K562 (cell line): ENCODE results near the gene DNAJC11. TPM values are rescaled to one million over a fixed set of nuclear protein-coding genes. Genes with fewer than 3 reads are reported as not detected.

Experiments
- ATAC-seq: fragments of 200-7000 bp; cut with Tn5 transposase; 3 replicates; pipeline ENCODE4 v1.9.1; 2020; ENCODE audit warnings: moderate library complexity
- BruUV-seq: library from RNA; stranded (reverse); fragments of 400-500 nt; replicated peaks from 2 replicates; lab custom pipeline; 2021; lab: Mats Ljungman, UMichigan
- CTCF ChIA-PET: fragments of 300-600 bp; formaldehyde crosslinking; extraction: SDS; loops from one replicate; lab custom pipeline; 2021; ENCODE audit warnings: low intra/inter-chr PET ratio; lab: Yijun Ruan, JAX
- POLR2A ChIA-PET: fragments of 300-600, 350-650 bp; sonication (Branson Sonifier 250); formaldehyde crosslinking; extraction: SDS; loops from one replicate; lab custom pipeline; 2021; ENCODE audit warnings: antibody characterized with exemption, inconsistent platforms; lab: Yijun Ruan, JAX
- DNase-seq, 4 experiments: peaks; one replicate each; pipeline versions ENCODE4 v3.0.0 to v3.0.0-alpha.2; 2011 to 2018; ENCODE audit warnings: low spot score in 3 of 4, mixed read lengths in 3 of 4; ENCODE audit errors: extremely low read depth in 1 of 4
- FAIRE-seq: peaks from 2 replicates; lab custom pipeline; 2011; peaks lifted over from hg19 to GRCh38; lab: Jason Lieb, UNC
- H2AFZ ChIP-seq: 2 replicates; pipeline ENCODE4 v1.6.0; 2011; ENCODE audit warnings: low read depth, low read length, control low read depth, inconsistent platforms
- H3K27ac ChIP-seq: fragments of 200-600 bp; 3 replicates; pipeline ENCODE4 v1.8.0; 2011; ENCODE audit warnings: low read depth, mild to moderate bottlenecking, control low read depth, inconsistent platforms, low read length, moderate library complexity, mixed read lengths; ENCODE audit errors: extremely low read depth
- H3K27me3 ChIP-seq, 2 experiments: fragments of 300-600 bp in 1 of 2; 2 replicates in 1 of 2; 3 replicates in 1 of 2; pipeline versions ENCODE4 v1.6.0 to v1.8.0; 2011; ENCODE audit warnings: inconsistent platforms in 2 of 2, low read length in 2 of 2, mild to moderate bottlenecking in 1 of 2, mixed read lengths in 1 of 2, moderate library complexity in 1 of 2; ENCODE audit not compliant: control insufficient read depth in 2 of 2, insufficient read depth in 2 of 2
- H3K36me3 ChIP-seq: fragments of 300-600 bp; 3 replicates; pipeline ENCODE4 v1.8.0; 2011; ENCODE audit warnings: mild to moderate bottlenecking, low read length, inconsistent platforms; ENCODE audit not compliant: control insufficient read depth, insufficient read depth
- H3K4me1 ChIP-seq, 2 experiments: fragments of 200-600 bp in 1 of 2; replicated peaks in 1 of 2; 2 replicates in 1 of 2; 3 replicates in 1 of 2; pipeline versions ENCODE4 v1.5.1 to v1.8.0; 2011; ENCODE audit warnings: inconsistent platforms in 2 of 2, low read length in 2 of 2, mild to moderate bottlenecking in 1 of 2, mixed read lengths in 1 of 2, moderate library complexity in 1 of 2; ENCODE audit not compliant: control insufficient read depth in 2 of 2, insufficient read depth in 2 of 2
- H3K4me2 ChIP-seq: 2 replicates; pipeline ENCODE4 v1.6.1; 2011; ENCODE audit warnings: low read length, control low read depth, inconsistent platforms, mixed read lengths; ENCODE audit not compliant: insufficient read depth
- H3K4me3 ChIP-seq: fragments of 200-600 bp; sonication (generic), shearing (Covaris generic); 2 replicates; pipeline ENCODE4 v1.5.1; 2016; ENCODE audit warnings: control low read depth, inconsistent platforms
- H3K79me2 ChIP-seq: fragments of 200-600 bp; 3 replicates; pipeline ENCODE4 v1.8.0; 2011; ENCODE audit warnings: low read length, inconsistent platforms; ENCODE audit not compliant: control insufficient read depth, insufficient read depth
- H3K9ac ChIP-seq, 2 experiments: 2 replicates each; pipeline versions ENCODE4 v1.6.0 to v1.6.1; 2011; ENCODE audit warnings: low read depth in 2 of 2, low read length in 2 of 2, control low read depth in 1 of 2, inconsistent platforms in 1 of 2, mild to moderate bottlenecking in 1 of 2, mixed read lengths in 1 of 2; ENCODE audit not compliant: insufficient read depth in 1 of 2
- H3K9me1 ChIP-seq: one replicate; pipeline ENCODE4 v1.6.0; 2011; ENCODE audit warnings: inconsistent platforms, mild to moderate bottlenecking, low read length, moderate library complexity; ENCODE audit not compliant: control insufficient read depth, insufficient read depth
- H3K9me3 ChIP-seq: replicated peaks from 2 replicates; pipeline ENCODE4 v1.5.1; 2011; ENCODE audit warnings: low read depth, low read length, inconsistent platforms; ENCODE audit not compliant: control insufficient read depth, insufficient read depth
- H4K20me1 ChIP-seq: replicated peaks from 2 replicates; pipeline ENCODE4 v1.6.1; 2011; ENCODE audit warnings: low read length, inconsistent platforms, mixed read lengths; ENCODE audit not compliant: control insufficient read depth, insufficient read depth
- ETV5 ChIP-seq: sonication (generic); formaldehyde crosslinking; IDR thresholded peaks from 2 replicates; pipeline ENCODE4 v1.4.0; 2020; ENCODE audit warnings: low read depth, mild to moderate bottlenecking, missing genetic modification reagents
- RBM25 ChIP-seq: fragments of 200-400 bp; formaldehyde crosslinking; IDR thresholded peaks from 2 replicates; pipeline ENCODE4 v1.6.1; 2018; ENCODE audit warnings: low read length, low read depth, moderate library complexity; ENCODE audit not compliant: severe bottlenecking
- ZC3H11A ChIP-seq: IDR thresholded peaks from 2 replicates; pipeline ENCODE4 v1.6.1; 2012; ENCODE audit warnings: low read depth, low read length, improper control_type of control experiment
- ZNF507 ChIP-seq: conservative IDR thresholded peaks from 2 replicates; pipeline ENCODE4 v1.6.1; 2017; ENCODE audit warnings: missing genetic modification characterization, missing compliant biosample characterization
- WGBS: fragments of 100-300 bp; shearing (Covaris generic); methylation state at CpG from one replicate; pipeline ENCODE4 v1.1.6; 2016; ENCODE audit warnings: low coverage, mixed read lengths; ENCODE audit not compliant: insufficient coverage; ENCODE audit errors: missing lambda C conversion rate; 5-methylcytosine and 5-hydroxymethylcytosine counted together
- in situ Hi-C: fragments of 300-500 bp; cut with MboI; formaldehyde crosslinking; loops from 4 replicates; pipeline ENCODE4 v1.15.0; 2018; ENCODE audit warnings: inconsistent platforms, mixed read lengths
- intact Hi-C: fragments of 100-400 bp; cut with micrococcal nuclease; formaldehyde crosslinking; loops from 2 replicates; pipeline ENCODE4 v1.14.2; 2022
- polyA plus RNA-seq, 8 experiments: library from polyadenylated mRNA; depleted of rRNA in 4 of 8; stranded (reverse) in 5 of 8; unstranded in 3 of 8; fragments of >200 nt; fragmentation: Nextera tagmentation in 2 of 8; fragmentation: Illumina TruSeq in 1 of 8; extraction: Ambion mirVana in 2 of 8; extraction: Trizol in 1 of 8; gene quantifications; 2 replicates each; pipeline versions ENCODE4 v1.2.1 to v1.2.3, GENCODE V29; 2011 to 2014; ENCODE audit warnings: inconsistent platforms in 1 of 8, missing spikeins in 1 of 8
- total RNA-seq, 7 experiments: library from RNA; depleted of rRNA in 6 of 7; stranded (reverse); fragments of >200 nt in 6 of 7; fragmentation: Illumina TruSeq in 2 of 7; extraction: Trizol in 2 of 7; gene quantifications; 2 replicates each; pipeline versions ENCODE4 v1.2.1 to v1.2.3, GENCODE V29; 2011 to 2021; ENCODE audit warnings: low replicate concordance in 1 of 7
- TF ChIP-seq, protein P1 (sequence below): fragments of 250-450 bp; sonication (Bioruptor Pico); IDR thresholded peaks from 2 replicates; pipeline ENCODE4 v1.5.0; 2021

The DNAJC11 gene
- total and polyA plus RNA-seq, 9 of the 15 experiments (the other 6 are each of a cell fraction or from before 2014, with no cell fraction given): 14.1 to 123 (median 76.6) TPM

DNA sequence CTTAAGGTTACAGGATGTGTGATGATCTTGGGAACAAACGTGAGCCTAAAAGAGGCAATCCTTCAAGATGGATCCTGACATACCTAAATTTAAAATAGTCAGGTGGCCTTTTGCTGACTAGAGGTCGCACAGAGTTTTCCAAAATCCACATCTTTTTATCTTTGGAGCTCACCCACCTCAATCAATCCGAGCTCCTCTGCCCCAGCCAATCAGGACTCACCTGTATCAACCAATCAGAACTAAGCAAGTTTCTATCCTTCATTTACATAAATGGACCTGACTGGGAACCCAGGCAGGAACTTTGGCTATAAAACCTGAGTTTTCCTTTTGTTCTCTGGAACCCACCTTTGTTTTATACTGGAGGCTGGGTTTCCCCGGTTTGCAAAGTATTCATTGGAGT, 16.2 kb downstream of the DNAJC11 start:
- no peak overlapping the region for H3K27ac ChIP-seq
- ChIA-PET POLR2A (interaction anchor here (1.4 to 1.9 kb wide), 2 partner anchors 10 to 19 kb away, joined by 3 to 7 read pairs; no protein-coding TSS in a partner anchor), CTCF (no interaction called here)
- no peak overlapping the region for H2AFZ ChIP-seq
- no peak overlapping the region for H3K4me3 ChIP-seq
- H3K9me1 ChIP-seq: no peaks in the 10 kb centered on the region
- H3K9ac ChIP-seq: no peak overlapping the region
- BruUV-seq: no TSS peak
- 0 out of 3 replicates have a peak, but pooled peaks have one; percentile 17 for ATAC-seq
- intact Hi-C loops: no loop called here
- H3K36me3 ChIP-seq: peaks cover 68% of the 10 kb centered on the region
- H3K4me2 ChIP-seq: no peak overlapping the region
- peaks cover 0 to 5% of the 10 kb centered on the region in 2 experiments; a peak in 1 of 5 replicates for H3K4me1 ChIP-seq
- H3K27me3 ChIP-seq: no peaks in the 10 kb centered on the region
- in situ Hi-C loops: no loop called here
- TF ChIP-seq ETV5 (CRISPR knock-in tag): no peak
- peak; percentile 11 for TF ChIP-seq RBM25
- WGBS: 73% methylated on average over 4 of the region's 4 CpGs
- no peaks in the 10 kb centered on the region for H3K9me3 ChIP-seq
- no peak for FAIRE-seq
- peak in 3 of 4 experiments; percentile 43 to 52 (median 51) for DNase-seq
- peaks cover 89% of the 10 kb centered on the region for H3K79me2 ChIP-seq
- H4K20me1 ChIP-seq: peaks cover 3% of the 10 kb centered on the region; the same call in 1 of the 2 replicates

DNA sequence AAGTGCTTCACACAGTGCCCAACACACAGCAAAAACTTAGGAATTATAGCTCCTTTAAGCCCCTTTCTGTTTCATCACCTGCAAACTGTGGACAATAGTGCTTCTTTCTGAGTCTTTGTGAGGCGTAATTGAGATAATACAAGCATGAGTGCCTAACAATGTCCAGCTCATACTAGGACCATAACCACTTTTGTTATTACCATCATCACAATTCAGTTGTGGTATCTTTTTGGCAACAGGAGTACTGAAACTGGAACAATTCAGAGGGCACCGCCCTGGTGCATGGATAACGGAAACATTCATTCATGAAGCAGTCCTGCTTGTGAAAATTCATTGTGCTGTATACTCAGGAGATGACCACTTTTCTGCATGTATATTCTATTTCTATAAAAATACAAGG, 18.2 kb downstream of the DNAJC11 start:
- no peak for DNase-seq
- H2AFZ ChIP-seq: no peak overlapping the region
- H3K27me3 ChIP-seq: no peaks in the 10 kb centered on the region
- no peak overlapping the region for H3K4me2 ChIP-seq
- ChIA-PET POLR2A (interaction anchor here (0.9 to 2.4 kb wide), 5 partner anchors 10 to 101 kb away, joined by 3 to 13 read pairs (median 3); partner anchors contain the start of gene CAMTA1), CTCF (no interaction called here)
- H3K36me3 ChIP-seq: peaks cover 78% of the 10 kb centered on the region
- 97% methylated on average over 3 of the region's 3 CpGs for WGBS
- no peaks in the 10 kb centered on the region for H3K9me1 ChIP-seq
- H3K4me1 ChIP-seq: 0 out of 5 replicates have a peak, but pooled peaks cover 0 to under 1% of the 10 kb centered on the region in 2 experiments
- no peaks in the 10 kb centered on the region for H3K9me3 ChIP-seq
- no TSS peak for BruUV-seq
- H4K20me1 ChIP-seq: peaks cover 3% of the 10 kb centered on the region; the same call in 1 of the 2 replicates
- in situ Hi-C loops (no loop called here), intact Hi-C loops (no loop called here)
- ATAC-seq: peak; percentile 19; the same call in 1 of the 3 replicates
- H3K79me2 ChIP-seq: peaks cover 70% of the 10 kb centered on the region
- no peak for FAIRE-seq
- no peak overlapping the region for H3K9ac ChIP-seq
- no peak for TF ChIP-seq ZNF507 (tag)
- TF ChIP-seq ZC3H11A: no peak
- TF ChIP-seq, protein P1, sequence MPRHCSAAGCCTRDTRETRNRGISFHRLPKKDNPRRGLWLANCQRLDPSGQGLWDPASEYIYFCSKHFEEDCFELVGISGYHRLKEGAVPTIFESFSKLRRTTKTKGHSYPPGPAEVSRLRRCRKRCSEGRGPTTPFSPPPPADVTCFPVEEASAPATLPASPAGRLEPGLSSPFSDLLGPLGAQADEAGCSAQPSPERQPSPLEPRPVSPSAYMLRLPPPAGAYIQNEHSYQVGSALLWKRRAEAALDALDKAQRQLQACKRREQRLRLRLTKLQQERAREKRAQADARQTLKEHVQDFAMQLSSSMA (CRISPR knock-in tag): no peak
- H3K4me3 ChIP-seq: no peak overlapping the region
- H3K27ac ChIP-seq: no peak overlapping the region
